Measurements from ENCODE around the gene CYP3A5.

- TF ChIP-seq CTCF (IDR thresholded peaks at IDR 0.05) (no peak), ZFX (IDR thresholded peaks at IDR 0.05; ENCODE audit: borderline replicate concordance) (no peak)
Observed at GRCh38 chr7:99629643-99630042, 50.2 kb downstream of the CYP3A5 start.

Data from 22Rv1 (cell line).